ENCODE data around the gene OR6V1.

OR6V1 gene

DNA sequence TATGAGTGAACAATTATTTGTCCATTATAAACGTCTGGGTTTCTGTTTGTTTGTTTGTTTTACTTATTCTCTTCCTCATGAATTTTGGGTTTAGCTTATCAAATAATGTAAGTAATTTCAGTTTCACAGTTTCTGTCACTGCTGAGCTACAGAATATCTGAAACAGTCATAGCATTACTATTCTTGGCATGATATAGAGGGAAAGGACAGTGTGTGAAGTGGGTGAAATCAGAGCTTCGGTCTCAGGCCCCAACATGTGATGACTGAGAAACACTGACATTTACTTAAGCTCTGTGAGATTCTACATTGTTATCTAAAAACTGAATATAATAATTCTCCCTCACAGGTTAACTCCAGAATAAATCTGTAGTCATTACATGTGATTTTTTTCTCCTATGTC, 8.8 kb upstream of the OR6V1 start:
- TF ChIP-seq, protein P1, sequence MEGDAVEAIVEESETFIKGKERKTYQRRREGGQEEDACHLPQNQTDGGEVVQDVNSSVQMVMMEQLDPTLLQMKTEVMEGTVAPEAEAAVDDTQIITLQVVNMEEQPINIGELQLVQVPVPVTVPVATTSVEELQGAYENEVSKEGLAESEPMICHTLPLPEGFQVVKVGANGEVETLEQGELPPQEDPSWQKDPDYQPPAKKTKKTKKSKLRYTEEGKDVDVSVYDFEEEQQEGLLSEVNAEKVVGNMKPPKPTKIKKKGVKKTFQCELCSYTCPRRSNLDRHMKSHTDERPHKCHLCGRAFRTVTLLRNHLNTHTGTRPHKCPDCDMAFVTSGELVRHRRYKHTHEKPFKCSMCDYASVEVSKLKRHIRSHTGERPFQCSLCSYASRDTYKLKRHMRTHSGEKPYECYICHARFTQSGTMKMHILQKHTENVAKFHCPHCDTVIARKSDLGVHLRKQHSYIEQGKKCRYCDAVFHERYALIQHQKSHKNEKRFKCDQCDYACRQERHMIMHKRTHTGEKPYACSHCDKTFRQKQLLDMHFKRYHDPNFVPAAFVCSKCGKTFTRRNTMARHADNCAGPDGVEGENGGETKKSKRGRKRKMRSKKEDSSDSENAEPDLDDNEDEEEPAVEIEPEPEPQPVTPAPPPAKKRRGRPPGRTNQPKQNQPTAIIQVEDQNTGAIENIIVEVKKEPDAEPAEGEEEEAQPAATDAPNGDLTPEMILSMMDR (IDR thresholded peaks at IDR 0.05; ENCODE audit: low read depth, low read length), result no peak
- no peak overlapping the region for H3K4me3 ChIP-seq (ENCODE audit: low read depth, low read length)
- H3K4me1 ChIP-seq, result no peaks in the 10 kb centered on the region
- no peaks in the 10 kb centered on the region for H3K36me3 ChIP-seq
- H3K27me3 ChIP-seq, result no peaks in the 10 kb centered on the region
- no peaks in the 10 kb centered on the region for H3K9me3 ChIP-seq
- DNase-seq, result no peak

DNA sequence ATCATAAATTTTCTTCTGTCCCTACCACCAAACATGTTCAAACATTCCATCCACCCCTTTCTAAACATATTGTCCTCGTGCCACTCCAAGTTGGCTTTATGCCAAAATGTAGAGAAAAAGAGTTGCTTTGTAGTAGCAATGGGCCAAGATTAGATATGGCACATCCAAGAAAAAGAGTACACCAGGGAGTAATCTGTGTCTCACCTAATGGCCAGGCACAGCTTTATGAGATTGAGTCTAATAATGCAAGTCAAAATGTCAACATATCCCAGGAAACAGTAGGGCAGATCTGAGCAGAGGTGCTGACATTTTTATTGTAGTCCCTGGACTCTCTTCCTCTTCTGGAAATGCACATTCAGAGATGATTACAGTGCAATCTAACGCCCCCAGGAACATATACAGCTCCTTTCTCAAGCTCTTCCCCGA, 5.7 kb upstream of the OR6V1 start:
- H3K4me1 ChIP-seq, result no peaks in the 10 kb centered on the region
- DNase-seq, result no peak
- no peaks in the 10 kb centered on the region for H3K27me3 ChIP-seq
- TF ChIP-seq, protein P1 (IDR thresholded peaks at IDR 0.05; ENCODE audit: low read depth, low read length), result no peak
- H3K9me3 ChIP-seq, result no peaks in the 10 kb centered on the region
- H3K4me3 ChIP-seq (ENCODE audit: low read depth, low read length), result no peak overlapping the region
- no peaks in the 10 kb centered on the region for H3K36me3 ChIP-seq

- Histone ChIP-seq H3K9me3 (no peaks in the 10 kb centered on the region), H3K27me3 (no peaks in the 10 kb centered on the region), H3K4me3 (ENCODE audit: low read depth, low read length) (no peak overlapping the region), H3K4me1 (no peaks in the 10 kb centered on the region), H3K36me3 (no peaks in the 10 kb centered on the region)
- no peak for DNase-seq
- TF ChIP-seq, protein P1 (IDR thresholded peaks at IDR 0.05; ENCODE audit: low read depth, low read length), result no peak
Observed at GRCh38 chr7:143047326-143047725, 4.8 kb upstream of the OR6V1 start.

GRCh38 chr7:143048827-143049226, 3.3 kb upstream of the OR6V1 start:
- TF ChIP-seq, protein P1 (IDR thresholded peaks at IDR 0.05; ENCODE audit: low read depth, low read length), result no peak
- no peaks in the 10 kb centered on the region for H3K27me3 ChIP-seq
- H3K36me3 ChIP-seq, result no peaks in the 10 kb centered on the region
- no peaks in the 10 kb centered on the region for H3K4me1 ChIP-seq
- DNase-seq, result no peak
- no peak overlapping the region for H3K4me3 ChIP-seq (ENCODE audit: low read depth, low read length)
- H3K9me3 ChIP-seq, result no peaks in the 10 kb centered on the region

GRCh38 chr7:143049362-143049761, 2.8 kb upstream of the OR6V1 start:
- TF ChIP-seq, protein P1 (IDR thresholded peaks at IDR 0.05; ENCODE audit: low read depth, low read length), result no peak
- Histone ChIP-seq H3K4me1 (no peaks in the 10 kb centered on the region), H3K9me3 (no peaks in the 10 kb centered on the region), H3K4me3 (ENCODE audit: low read depth, low read length) (no peak overlapping the region), H3K27me3 (no peaks in the 10 kb centered on the region), H3K36me3 (no peaks in the 10 kb centered on the region)
- DNase-seq, result no peak

DNA sequence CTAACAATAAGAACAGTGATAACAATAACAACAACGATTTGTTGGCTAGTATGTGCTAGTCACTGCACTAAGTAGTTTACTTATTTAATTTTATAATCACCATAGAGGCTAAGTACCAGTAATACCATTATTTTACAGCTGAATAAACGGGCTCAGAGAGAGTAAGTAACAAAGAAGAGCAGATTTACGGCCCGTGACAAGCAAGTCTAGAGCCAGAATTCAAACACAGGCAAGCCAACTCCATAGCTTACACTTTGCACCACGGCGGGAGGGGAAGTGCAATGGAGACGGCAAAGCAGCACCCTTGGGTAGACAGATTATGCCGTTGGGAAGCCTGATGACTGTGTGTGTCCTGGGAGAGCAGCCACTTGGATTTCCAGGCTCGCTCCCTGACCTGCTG, 1.2 kb upstream of the OR6V1 start:
- H3K9me3 ChIP-seq, result no peaks in the 10 kb centered on the region
- no peaks in the 10 kb centered on the region for H3K36me3 ChIP-seq
- TF ChIP-seq, protein P1 (IDR thresholded peaks at IDR 0.05; ENCODE audit: low read depth, low read length), result no peak
- H3K4me1 ChIP-seq, result no peaks in the 10 kb centered on the region
- H3K4me3 ChIP-seq (ENCODE audit: low read depth, low read length), result no peak overlapping the region
- H3K27me3 ChIP-seq, result no peaks in the 10 kb centered on the region
- no peak for DNase-seq
